Measurements from ENCODE around the gene VASP. TPM values are rescaled to one million over a fixed set of nuclear protein-coding genes. Genes with fewer than 3 reads are reported as not detected.
A peak's percentile ranks its signal among the peaks of the same experiment; 100 is the strongest.
"Not testable (repeated sequence)": the region's sequence is repeated elsewhere in the genome, so short reads cannot be mapped to it uniquely, and the experiment has no call there.

VASP gene
- total RNA-seq, 4 donors from 2014 or later, result 81.7 to 123 (median 112) TPM

DNA sequence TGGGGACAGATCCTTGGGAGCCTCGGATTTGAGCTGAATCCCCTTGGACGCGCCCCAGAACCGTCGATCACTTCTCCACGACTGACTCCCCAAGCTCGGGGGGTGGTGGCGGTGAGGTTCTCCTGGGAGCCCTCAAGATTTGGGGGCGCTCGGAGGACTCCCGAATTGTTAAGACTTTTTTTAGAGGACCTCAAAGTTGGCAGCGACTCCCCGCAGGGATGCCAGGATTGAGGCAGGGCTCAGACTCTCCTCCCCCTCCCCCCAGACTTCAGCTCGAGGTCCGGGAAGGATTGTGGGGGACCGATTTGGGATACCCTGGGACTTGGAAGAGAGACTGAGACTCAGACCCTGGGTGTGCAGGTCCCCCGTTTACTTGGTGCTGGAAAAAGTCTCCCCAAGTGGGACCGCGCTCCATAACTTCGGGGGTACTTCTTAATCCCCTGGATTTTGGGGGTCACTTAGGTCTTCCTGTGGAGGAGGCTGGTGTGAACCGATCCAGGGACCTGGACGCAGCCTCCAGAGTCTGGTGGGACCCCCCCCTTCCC, 665 bp downstream of the VASP start:
- no peaks in the 10 kb centered on the region for H3K36me3 ChIP-seq
- no peak for TF ChIP-seq POLR2A (IDR thresholded peaks at IDR 0.05)
- TF ChIP-seq, protein P1, sequence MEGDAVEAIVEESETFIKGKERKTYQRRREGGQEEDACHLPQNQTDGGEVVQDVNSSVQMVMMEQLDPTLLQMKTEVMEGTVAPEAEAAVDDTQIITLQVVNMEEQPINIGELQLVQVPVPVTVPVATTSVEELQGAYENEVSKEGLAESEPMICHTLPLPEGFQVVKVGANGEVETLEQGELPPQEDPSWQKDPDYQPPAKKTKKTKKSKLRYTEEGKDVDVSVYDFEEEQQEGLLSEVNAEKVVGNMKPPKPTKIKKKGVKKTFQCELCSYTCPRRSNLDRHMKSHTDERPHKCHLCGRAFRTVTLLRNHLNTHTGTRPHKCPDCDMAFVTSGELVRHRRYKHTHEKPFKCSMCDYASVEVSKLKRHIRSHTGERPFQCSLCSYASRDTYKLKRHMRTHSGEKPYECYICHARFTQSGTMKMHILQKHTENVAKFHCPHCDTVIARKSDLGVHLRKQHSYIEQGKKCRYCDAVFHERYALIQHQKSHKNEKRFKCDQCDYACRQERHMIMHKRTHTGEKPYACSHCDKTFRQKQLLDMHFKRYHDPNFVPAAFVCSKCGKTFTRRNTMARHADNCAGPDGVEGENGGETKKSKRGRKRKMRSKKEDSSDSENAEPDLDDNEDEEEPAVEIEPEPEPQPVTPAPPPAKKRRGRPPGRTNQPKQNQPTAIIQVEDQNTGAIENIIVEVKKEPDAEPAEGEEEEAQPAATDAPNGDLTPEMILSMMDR (IDR thresholded peaks at IDR 0.05), result no peak
- peak in 2 of 3 donors; percentile 59 to 61 for DNase-seq
- H3K9me3 ChIP-seq, result no peaks in the 10 kb centered on the region
- H3K27ac ChIP-seq, result peak overlapping the region; percentile 93 to 98 (median 98)
- H3K4me3 ChIP-seq, result peak overlapping the region; percentile 84 to 100 (median 100)
- H3K4me1 ChIP-seq, result peaks cover 0 to 46% (median 10%) of the 10 kb centered on the region in 4 donors
- no peaks in the 10 kb centered on the region for H3K27me3 ChIP-seq

DNA sequence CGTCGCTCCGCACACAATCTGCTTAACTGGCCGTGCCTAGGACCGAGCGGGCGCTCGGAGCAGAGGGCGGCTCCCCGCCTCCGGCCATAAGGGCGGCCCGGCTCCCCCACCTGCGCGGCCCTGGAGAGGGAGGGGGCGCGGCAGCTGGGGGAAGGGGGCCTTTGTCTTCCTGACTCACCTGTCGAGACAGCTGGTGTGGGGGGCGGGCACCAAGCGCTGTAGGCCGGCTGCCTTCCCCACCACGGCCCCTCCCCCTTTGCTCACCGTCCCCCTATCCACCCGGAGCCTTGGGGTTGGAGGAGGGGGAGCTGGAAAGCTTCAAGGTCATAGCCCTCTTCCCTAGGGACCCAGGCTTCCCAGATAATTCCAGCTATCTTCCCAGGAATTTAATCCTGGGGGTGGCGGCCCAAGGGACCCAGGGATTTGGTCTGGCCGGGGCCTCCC, 1.2 kb downstream of the VASP start:
- peak overlapping the region; percentile 93 to 98 (median 98) for H3K27ac ChIP-seq
- H3K9me3 ChIP-seq, result no peaks in the 10 kb centered on the region
- peak in 1 of 2 donors; percentile 36 for TF ChIP-seq POLR2A (IDR thresholded peaks at IDR 0.05)
- TF ChIP-seq, protein P1 (IDR thresholded peaks at IDR 0.05), result no peak
- H3K4me1 ChIP-seq, result peaks cover 0 to 51% (median 10%) of the 10 kb centered on the region in 4 donors
- peak; percentile 73 to 82 (median 81) for DNase-seq
- no peaks in the 10 kb centered on the region for H3K36me3 ChIP-seq
- H3K4me3 ChIP-seq, result peak overlapping the region; percentile 84 to 100 (median 100)
- H3K27me3 ChIP-seq, result no peaks in the 10 kb centered on the region

- peak overlapping the region; percentile 93 to 98 (median 98) for H3K27ac ChIP-seq
- no peaks in the 10 kb centered on the region for H3K9me3 ChIP-seq
- peak overlapping the region; percentile 84 to 100 (median 100) for H3K4me3 ChIP-seq
- peak in 1 of 2 donors; percentile 36 for TF ChIP-seq POLR2A (IDR thresholded peaks at IDR 0.05)
- TF ChIP-seq, protein P1 (IDR thresholded peaks at IDR 0.05), result peak in 3 of 6 experiments; percentile 4 to 46 (median 20)
- H3K36me3 ChIP-seq, result no peaks in the 10 kb centered on the region
- peak; percentile 80 to 88 (median 80) for DNase-seq
- H3K4me1 ChIP-seq, result peaks cover 0 to 57% (median 17%) of the 10 kb centered on the region in 4 donors
- H3K27me3 ChIP-seq, result no peaks in the 10 kb centered on the region
These were observed 1.8 kb downstream of the VASP start for GRCh38 chr19:45508861-45509691.

GRCh38 chr19:45509692-45510015, 2.4 kb downstream of the VASP start:
- TF ChIP-seq, protein P1 (IDR thresholded peaks at IDR 0.05), result no peak
- DNase-seq, result no peak
- H3K4me1 ChIP-seq, result peaks cover 0 to 63% (median 22%) of the 10 kb centered on the region in 4 donors
- peak overlapping the region; percentile 84 to 100 (median 100) for H3K4me3 ChIP-seq
- H3K9me3 ChIP-seq, result no peaks in the 10 kb centered on the region
- H3K36me3 ChIP-seq, result no peaks in the 10 kb centered on the region
- H3K27me3 ChIP-seq, result no peaks in the 10 kb centered on the region
- peak overlapping the region; percentile 93 to 98 (median 98) for H3K27ac ChIP-seq

DNA sequence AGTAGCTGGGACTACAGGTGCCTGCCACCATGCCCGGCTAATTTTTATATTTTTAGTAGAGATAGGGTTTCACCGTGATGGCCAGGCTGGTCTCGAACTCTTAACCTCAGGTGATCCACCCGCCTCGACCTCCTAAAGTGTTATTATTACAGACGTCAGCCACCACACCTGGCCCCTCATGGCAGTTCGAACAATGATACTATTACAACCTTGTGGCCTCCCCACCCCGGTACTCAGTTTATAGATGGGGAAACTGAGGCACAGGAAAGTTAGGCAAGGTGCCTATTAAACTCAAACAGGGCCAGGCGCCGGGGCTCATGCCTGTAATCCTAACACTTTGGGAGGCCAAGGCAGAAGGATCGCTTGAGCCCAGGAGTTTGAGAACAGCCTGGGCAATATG, 3.1 kb downstream of the VASP start:
- Histone ChIP-seq H3K27ac (peak overlapping the region in 3 of 4 donors; percentile 5 to 98 (median 93)), H3K4me1 (peaks cover 0 to 70% (median 28%) of the 10 kb centered on the region in 4 donors)
- not testable (repeated sequence) for H3K9me3 ChIP-seq, H3K4me3 ChIP-seq, H3K36me3 ChIP-seq, H3K27me3 ChIP-seq, DNase-seq

- Histone ChIP-seq H3K27ac (no peak overlapping the region), H3K36me3 (no peaks in the 10 kb centered on the region), H3K9me3 (no peaks in the 10 kb centered on the region), H3K27me3 (no peaks in the 10 kb centered on the region), H3K4me3 (no peak overlapping the region), H3K4me1 (peaks cover 0 to 71% (median 34%) of the 10 kb centered on the region in 4 donors)
- TF ChIP-seq POLR2A (IDR thresholded peaks at IDR 0.05), result no peak
- TF ChIP-seq, protein P1 (IDR thresholded peaks at IDR 0.05), result no peak
- DNase-seq, result no peak
These were observed 3.8 kb downstream of the VASP start for GRCh38 chr19:45511074-45511473.
